MM.1S (cell line): ENCODE measurements around the gene ACTR1B.

Source experiments
- DNase-seq: peaks from one replicate; pipeline ENCODE4 v3.0.0-alpha.2; 2015
- H2AFZ ChIP-seq: fragments of 300-600 bp; sonication (generic); 2 replicates; pipeline ENCODE4 v1.6.0; 2016; ENCODE audit warnings: antibody characterized with exemption, low read length
- H3F3A ChIP-seq: fragments of 300-600 bp; sonication (generic); 2 replicates; pipeline ENCODE4 v1.6.1; 2016; ENCODE audit warnings: mild to moderate bottlenecking, antibody characterized with exemption, low read length, moderate library complexity, mixed read lengths; ENCODE audit not compliant: insufficient read depth
- H3K27ac ChIP-seq: fragments of 300-600 bp; sonication (generic); 2 replicates; pipeline ENCODE4 v1.5.1; 2016; ENCODE audit warnings: mild to moderate bottlenecking, low read length
- H3K27me3 ChIP-seq: fragments of 300-600 bp; sonication (generic); replicated peaks from 2 replicates; pipeline ENCODE4 v1.6.0; 2016; ENCODE audit warnings: low read length; ENCODE audit not compliant: insufficient read depth
- H3K36me3 ChIP-seq: fragments of 300-600 bp; sonication (generic); replicated peaks from 2 replicates; pipeline ENCODE4 v1.6.1; 2016; ENCODE audit warnings: mild to moderate bottlenecking, low read length, mixed read lengths; ENCODE audit not compliant: insufficient read depth
- H3K4me1 ChIP-seq: fragments of 300-600 bp; sonication (generic); 2 replicates; pipeline ENCODE4 v1.6.1; 2016; ENCODE audit warnings: low read length, mixed read lengths
- H3K4me2 ChIP-seq: fragments of 300-600 bp; sonication (generic); 2 replicates; pipeline ENCODE4 v1.6.0; 2016; ENCODE audit warnings: low read depth, low read length
- H3K4me3 ChIP-seq: fragments of 300-600 bp; sonication (generic); 2 replicates; pipeline ENCODE4 v1.5.1; 2016; ENCODE audit warnings: low read length, mixed read lengths
- H3K79me2 ChIP-seq: fragments of 300-600 bp; sonication (generic); 2 replicates; pipeline ENCODE4 v1.6.1; 2016; ENCODE audit warnings: mixed run types, low read length, mixed read lengths
- H3K9ac ChIP-seq: fragments of 300-600 bp; sonication (generic); 2 replicates; pipeline ENCODE4 v1.6.1; 2016; ENCODE audit warnings: low read length, mixed read lengths
- H3K9me2 ChIP-seq: fragments of 300-600 bp; sonication (generic); replicated peaks from 2 replicates; pipeline ENCODE4 v1.6.1; 2016; ENCODE audit warnings: mild to moderate bottlenecking, low read length, mixed read lengths; ENCODE audit not compliant: insufficient read depth
- H3K9me3 ChIP-seq: fragments of 300-600 bp; sonication (generic); replicated peaks from 2 replicates; pipeline ENCODE4 v1.6.1; 2016; ENCODE audit warnings: mild to moderate bottlenecking, low read length, mixed read lengths; ENCODE audit not compliant: insufficient read depth
- H4K20me1 ChIP-seq: fragments of 300-600 bp; sonication (generic); 2 replicates; pipeline ENCODE4 v1.6.1; 2016; ENCODE audit warnings: mild to moderate bottlenecking, low read length, moderate library complexity, mixed read lengths; ENCODE audit not compliant: insufficient read depth
- CTCF ChIP-seq: fragments of 300-600 bp; sonication (generic); IDR thresholded peaks from 2 replicates; pipeline ENCODE4 v1.5.1; 2016; ENCODE audit warnings: antibody characterized with exemption, low read length, mixed read lengths
- EZH2 ChIP-seq: fragments of 300-600 bp; sonication (generic); optimal IDR thresholded peaks from 2 replicates; pipeline ENCODE3; 2017; ENCODE audit warnings: low read depth, mild to moderate bottlenecking, antibody characterized with exemption, low read length, mixed read lengths
- EZH2phosphoT487 ChIP-seq: fragments of 300-600 bp; sonication (generic); IDR thresholded peaks from 2 replicates; pipeline ENCODE4 v1.6.1; 2018; ENCODE audit warnings: antibody characterized with exemption, low read length

ACTR1B gene

GRCh38 chr2:97664636-97664970 is 759 bp upstream of the ACTR1B start:
- no peak for TF ChIP-seq CTCF
- TF ChIP-seq EZH2: no peak
- TF ChIP-seq EZH2phosphoT487: no peak
- DNase-seq: no peak
- peak overlapping the region; percentile 96 for H2AFZ ChIP-seq
- peak overlapping the region; percentile 96 for H3K9ac ChIP-seq
- no peaks in the 10 kb centered on the region for H3K36me3 ChIP-seq
- no peaks in the 10 kb centered on the region for H3K27me3 ChIP-seq
- no peaks in the 10 kb centered on the region for H3K9me3 ChIP-seq
- peak overlapping the region; percentile 70 for H3K4me2 ChIP-seq
- peaks cover 9% of the 10 kb centered on the region; the same call in 1 of the 2 replicates for H3K4me1 ChIP-seq
- peaks cover 38% of the 10 kb centered on the region for H3K79me2 ChIP-seq
- peaks cover 10% of the 10 kb centered on the region; the same call in 1 of the 2 replicates for H3F3A ChIP-seq
- no peaks in the 10 kb centered on the region for H4K20me1 ChIP-seq
- peak overlapping the region; percentile 81 for H3K4me3 ChIP-seq
- H3K9me2 ChIP-seq: no peaks in the 10 kb centered on the region
- peak overlapping the region; percentile 96 for H3K27ac ChIP-seq

- Histone ChIP-seq H3K79me2 (peaks cover 38% of the 10 kb centered on the region), H3K9me2 (no peaks in the 10 kb centered on the region), H3K27ac (peak overlapping the region; percentile 51; the same call in 1 of the 2 replicates), H3K9me3 (no peaks in the 10 kb centered on the region), H2AFZ (peak overlapping the region; percentile 29; the same call in 1 of the 2 replicates), H3K4me1 (peaks cover 9% of the 10 kb centered on the region; the same call in 1 of the 2 replicates), H3K9ac (peak overlapping the region; percentile 83), H4K20me1 (no peaks in the 10 kb centered on the region), H3F3A (peaks cover 10% of the 10 kb centered on the region; the same call in 1 of the 2 replicates), H3K27me3 (no peaks in the 10 kb centered on the region), H3K4me3 (peak overlapping the region; percentile 86), H3K36me3 (0 out of 2 replicates have a peak, but pooled peaks cover 2% of the 10 kb centered on the region), H3K4me2 (peak overlapping the region; percentile 78; the same call in 1 of the 2 replicates)
- TF ChIP-seq CTCF: no peak
- no peak for TF ChIP-seq EZH2
- TF ChIP-seq EZH2phosphoT487: no peak
- DNase-seq: no peak
Observed at GRCh38 chr2:97663626-97663961, 250 bp downstream of the ACTR1B start.

GRCh38 chr2:97662895-97663625 is 784 bp downstream of the ACTR1B start:
- Histone ChIP-seq H3K4me3 (peak overlapping the region; percentile 86), H3K9ac (peak overlapping the region; percentile 83), H3K36me3 (0 out of 2 replicates have a peak, but pooled peaks cover 5% of the 10 kb centered on the region), H3F3A (peaks cover 10% of the 10 kb centered on the region; the same call in 1 of the 2 replicates), H2AFZ (peak overlapping the region; percentile 29), H3K9me3 (no peaks in the 10 kb centered on the region), H3K4me2 (peak overlapping the region; percentile 78), H3K4me1 (peaks cover 9% of the 10 kb centered on the region; the same call in 1 of the 2 replicates), H3K27me3 (no peaks in the 10 kb centered on the region), H3K9me2 (no peaks in the 10 kb centered on the region), H3K79me2 (peaks cover 38% of the 10 kb centered on the region), H3K27ac (peak overlapping the region; percentile 51; the same call in 1 of the 2 replicates), H4K20me1 (no peaks in the 10 kb centered on the region)
- TF ChIP-seq EZH2: no peak
- TF ChIP-seq EZH2phosphoT487: no peak
- no peak for TF ChIP-seq CTCF
- peak; percentile 83 for DNase-seq
